WI38 (cell line): ENCODE results near the gene CASP8AP2.

Source experiments
- H3K4me3 ChIP-seq: 2 replicates; pipeline ENCODE4 v1.5.1; 2011; ENCODE audit warnings: low read depth, mild to moderate bottlenecking, control low read depth, low read length
- TF ChIP-seq, protein P1 (sequence below): IDR thresholded peaks from 2 replicates; pipeline ENCODE4 v1.5.1; 2012; ENCODE audit warnings: low read depth, mild to moderate bottlenecking, control low read depth, low read length

CASP8AP2 gene

GRCh38 chr6:89819336-89820130 is 10.1 kb upstream of the CASP8AP2 start, which contains the start of gene MDN1:
Gene MDN1 (minus strand): TSS chr6:89819794. CDS start chr6:89819607, 187 bp downstream.
- TF ChIP-seq, protein P1, sequence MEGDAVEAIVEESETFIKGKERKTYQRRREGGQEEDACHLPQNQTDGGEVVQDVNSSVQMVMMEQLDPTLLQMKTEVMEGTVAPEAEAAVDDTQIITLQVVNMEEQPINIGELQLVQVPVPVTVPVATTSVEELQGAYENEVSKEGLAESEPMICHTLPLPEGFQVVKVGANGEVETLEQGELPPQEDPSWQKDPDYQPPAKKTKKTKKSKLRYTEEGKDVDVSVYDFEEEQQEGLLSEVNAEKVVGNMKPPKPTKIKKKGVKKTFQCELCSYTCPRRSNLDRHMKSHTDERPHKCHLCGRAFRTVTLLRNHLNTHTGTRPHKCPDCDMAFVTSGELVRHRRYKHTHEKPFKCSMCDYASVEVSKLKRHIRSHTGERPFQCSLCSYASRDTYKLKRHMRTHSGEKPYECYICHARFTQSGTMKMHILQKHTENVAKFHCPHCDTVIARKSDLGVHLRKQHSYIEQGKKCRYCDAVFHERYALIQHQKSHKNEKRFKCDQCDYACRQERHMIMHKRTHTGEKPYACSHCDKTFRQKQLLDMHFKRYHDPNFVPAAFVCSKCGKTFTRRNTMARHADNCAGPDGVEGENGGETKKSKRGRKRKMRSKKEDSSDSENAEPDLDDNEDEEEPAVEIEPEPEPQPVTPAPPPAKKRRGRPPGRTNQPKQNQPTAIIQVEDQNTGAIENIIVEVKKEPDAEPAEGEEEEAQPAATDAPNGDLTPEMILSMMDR, result no peak
- H3K4me3 ChIP-seq, result peak within 1 kb of the TSS; percentile 96

DNA sequence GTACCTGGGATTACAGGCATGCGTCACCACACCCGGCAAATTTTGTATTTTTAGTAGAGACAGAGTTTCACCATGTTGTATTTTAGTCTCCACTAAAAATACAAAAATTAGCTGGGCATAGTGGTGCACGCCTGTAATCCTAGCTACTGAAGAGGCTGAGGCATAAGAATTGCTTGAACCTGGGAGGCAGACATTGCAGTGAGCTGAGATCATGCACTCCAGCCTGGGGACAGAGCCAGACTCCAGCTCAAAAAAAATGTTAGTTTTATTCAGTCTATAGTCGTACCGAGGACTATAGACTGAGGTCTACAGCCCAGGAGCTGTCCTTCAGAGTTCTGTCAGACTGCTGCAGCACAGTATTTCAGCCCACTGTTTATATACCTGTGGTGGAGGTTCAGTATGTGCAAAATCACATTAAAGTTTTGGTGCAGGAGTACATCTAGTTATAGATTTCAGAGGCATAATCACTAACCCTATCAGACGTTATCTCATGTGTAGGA is 3.6 kb upstream of the CASP8AP2 start:
- TF ChIP-seq, protein P1, result no peak
- H3K4me3 ChIP-seq, result no peak overlapping the region

DNA sequence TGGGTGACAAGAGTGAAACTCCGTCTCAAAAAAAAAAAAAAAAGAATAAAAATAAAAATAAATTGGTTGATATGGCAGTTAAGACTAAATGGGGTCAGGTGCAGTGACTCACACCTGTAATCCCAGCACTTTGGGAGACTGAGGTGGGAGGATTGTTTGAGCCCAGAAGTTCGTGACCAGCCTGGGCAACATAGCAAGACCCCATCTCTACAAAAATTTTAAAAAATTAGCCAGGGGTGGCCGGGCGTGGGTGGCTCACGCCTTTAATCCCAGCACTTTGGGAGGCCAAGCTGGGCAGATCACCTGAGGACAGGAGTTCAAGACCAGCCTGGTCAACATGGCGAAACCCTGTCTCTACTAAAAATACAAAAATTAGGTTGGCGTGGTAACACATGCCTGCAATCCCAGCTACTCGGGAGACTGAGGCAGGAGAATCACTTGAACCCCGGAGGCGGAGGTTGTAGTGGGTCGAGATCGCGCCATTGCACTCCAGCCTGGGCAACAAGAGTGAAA is 1.1 kb upstream of the CASP8AP2 start:
- H3K4me3 ChIP-seq, result peak overlapping the region; percentile 87

- TF ChIP-seq, protein P1, result no peak
- peak overlapping the region; percentile 87 for H3K4me3 ChIP-seq
Observed at GRCh38 chr6:89828988-89829471, 650 bp upstream of the CASP8AP2 start.

GRCh38 chr6:89830170-89830809 is 610 bp downstream of the CASP8AP2 start:
- peak overlapping the region; percentile 87 for H3K4me3 ChIP-seq
- TF ChIP-seq, protein P1, result no peak

DNA sequence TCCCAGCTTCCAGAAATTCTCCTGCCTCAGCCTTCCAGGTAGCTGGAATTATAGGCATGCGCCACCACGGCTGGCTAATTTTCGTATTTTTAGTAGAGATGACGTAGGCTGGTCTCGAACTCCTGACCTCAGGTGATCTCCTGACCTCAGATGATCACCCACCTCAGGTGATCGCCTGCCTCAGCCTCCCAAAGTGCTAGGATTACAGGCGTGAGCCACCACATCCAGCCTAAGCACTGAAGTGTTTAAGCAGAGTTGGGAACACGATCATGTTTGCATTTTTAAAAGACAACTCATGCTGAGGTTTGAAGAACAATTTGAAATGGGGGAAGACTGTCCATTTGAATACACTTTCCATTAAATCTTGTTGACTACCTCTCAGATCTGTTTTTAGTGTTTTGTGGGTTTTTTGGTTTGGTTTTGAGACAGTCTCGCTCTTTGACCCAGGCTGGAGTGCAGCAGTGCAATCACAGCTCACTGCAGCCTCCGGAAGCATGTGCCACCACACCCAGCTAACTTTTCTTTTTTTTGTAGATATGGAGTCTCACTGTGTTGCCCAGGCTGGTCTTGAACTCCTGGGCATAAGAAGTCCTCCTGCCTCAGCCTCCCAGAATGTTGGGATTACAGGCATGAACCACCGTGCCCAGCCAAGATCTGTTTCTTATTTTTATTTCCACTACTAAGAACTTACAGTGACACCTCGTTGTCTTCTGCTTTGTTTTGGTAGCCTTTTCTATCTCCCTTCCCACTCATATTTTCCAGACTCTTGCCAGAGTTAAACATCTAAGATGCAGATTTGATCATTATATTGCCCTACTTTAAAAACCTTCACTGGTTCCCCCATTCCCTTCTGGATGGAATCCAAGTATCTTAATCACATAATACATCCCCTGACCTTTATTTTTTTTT is 5.5 kb downstream of the CASP8AP2 start:
- H3K4me3 ChIP-seq, result no peak overlapping the region
- TF ChIP-seq, protein P1, result no peak

DNA sequence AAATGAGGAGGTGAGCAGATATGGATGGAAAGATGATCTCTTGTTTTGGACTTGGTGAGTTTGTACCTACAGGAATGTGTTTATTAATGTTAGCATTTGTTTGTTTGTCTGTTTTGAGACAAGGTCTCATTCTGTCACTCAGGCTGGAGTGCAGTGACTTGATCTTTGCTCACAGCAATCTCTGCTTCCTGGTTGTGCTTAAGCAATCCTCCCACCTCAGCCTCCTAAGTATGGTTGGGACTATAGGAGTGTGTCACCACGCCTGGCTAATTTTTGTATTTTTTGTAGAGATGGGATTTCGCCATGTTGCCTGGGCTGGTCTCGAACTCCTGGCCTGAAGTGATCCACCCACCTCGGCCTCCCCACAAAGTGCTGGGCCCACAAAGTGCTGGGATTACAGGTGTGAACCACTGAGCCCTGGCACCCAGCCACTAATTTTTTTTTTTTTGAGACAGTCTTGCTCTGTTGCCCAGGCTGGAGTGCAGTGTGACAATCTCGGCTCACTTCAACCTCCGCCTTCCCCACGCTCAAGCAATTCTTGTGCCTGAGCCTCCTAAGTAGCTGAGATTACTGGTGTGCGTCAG is 7.1 kb downstream of the CASP8AP2 start:
- H3K4me3 ChIP-seq, result no peak overlapping the region
- TF ChIP-seq, protein P1, result no peak
